Measurements from ENCODE around the gene LARGE1.

DNA sequence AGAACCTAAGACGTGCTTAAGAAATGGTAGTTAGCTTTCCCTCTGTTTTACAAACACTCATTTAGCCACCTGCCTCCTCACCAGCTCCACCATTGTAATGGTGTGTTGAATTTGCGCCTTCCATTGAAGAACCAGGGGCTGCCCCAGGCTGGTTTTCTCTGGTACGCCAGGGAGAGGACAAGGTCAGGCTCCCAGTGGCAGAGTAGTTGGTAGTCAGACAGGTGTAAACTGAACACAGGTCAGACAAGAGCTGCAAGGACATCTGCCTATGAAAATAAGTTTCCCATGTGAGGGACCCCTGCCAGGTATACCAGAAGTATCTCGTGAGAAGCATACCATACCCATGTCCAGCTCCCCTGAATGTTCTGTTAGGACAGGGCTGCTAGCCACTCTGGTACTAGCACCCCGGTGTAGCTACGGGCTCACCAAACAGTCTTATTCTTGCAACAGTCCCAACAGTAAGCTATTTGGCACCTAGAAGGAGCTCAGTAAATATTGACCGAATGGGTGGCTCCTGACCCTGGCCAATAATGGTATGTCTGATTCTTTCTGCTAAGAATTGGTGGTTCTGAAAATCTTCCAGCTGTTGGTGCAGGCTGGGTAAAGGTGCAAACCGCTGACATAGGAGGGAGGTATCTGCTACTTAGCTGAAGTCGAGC, 359.0 kb downstream of the LARGE1 start:
- TF ChIP-seq POLR2A (IDR thresholded peaks at IDR 0.05): no peak
- TF ChIP-seq, protein P1, sequence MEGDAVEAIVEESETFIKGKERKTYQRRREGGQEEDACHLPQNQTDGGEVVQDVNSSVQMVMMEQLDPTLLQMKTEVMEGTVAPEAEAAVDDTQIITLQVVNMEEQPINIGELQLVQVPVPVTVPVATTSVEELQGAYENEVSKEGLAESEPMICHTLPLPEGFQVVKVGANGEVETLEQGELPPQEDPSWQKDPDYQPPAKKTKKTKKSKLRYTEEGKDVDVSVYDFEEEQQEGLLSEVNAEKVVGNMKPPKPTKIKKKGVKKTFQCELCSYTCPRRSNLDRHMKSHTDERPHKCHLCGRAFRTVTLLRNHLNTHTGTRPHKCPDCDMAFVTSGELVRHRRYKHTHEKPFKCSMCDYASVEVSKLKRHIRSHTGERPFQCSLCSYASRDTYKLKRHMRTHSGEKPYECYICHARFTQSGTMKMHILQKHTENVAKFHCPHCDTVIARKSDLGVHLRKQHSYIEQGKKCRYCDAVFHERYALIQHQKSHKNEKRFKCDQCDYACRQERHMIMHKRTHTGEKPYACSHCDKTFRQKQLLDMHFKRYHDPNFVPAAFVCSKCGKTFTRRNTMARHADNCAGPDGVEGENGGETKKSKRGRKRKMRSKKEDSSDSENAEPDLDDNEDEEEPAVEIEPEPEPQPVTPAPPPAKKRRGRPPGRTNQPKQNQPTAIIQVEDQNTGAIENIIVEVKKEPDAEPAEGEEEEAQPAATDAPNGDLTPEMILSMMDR (IDR thresholded peaks at IDR 0.05): no peak
